Activated CD4-positive, CD25-positive, alpha-beta regulatory T cell treated with anti-CD3 and anti-CD28 coated beads, Interleukin-2, amount 50 U/mL, for 72 hours (primary cell): ENCODE data around the gene SLC5A7.

Experiments
- DNase-seq: peaks from one replicate; pipeline ENCODE4 v3.0.0; 2021

The SLC5A7 gene

DNA sequence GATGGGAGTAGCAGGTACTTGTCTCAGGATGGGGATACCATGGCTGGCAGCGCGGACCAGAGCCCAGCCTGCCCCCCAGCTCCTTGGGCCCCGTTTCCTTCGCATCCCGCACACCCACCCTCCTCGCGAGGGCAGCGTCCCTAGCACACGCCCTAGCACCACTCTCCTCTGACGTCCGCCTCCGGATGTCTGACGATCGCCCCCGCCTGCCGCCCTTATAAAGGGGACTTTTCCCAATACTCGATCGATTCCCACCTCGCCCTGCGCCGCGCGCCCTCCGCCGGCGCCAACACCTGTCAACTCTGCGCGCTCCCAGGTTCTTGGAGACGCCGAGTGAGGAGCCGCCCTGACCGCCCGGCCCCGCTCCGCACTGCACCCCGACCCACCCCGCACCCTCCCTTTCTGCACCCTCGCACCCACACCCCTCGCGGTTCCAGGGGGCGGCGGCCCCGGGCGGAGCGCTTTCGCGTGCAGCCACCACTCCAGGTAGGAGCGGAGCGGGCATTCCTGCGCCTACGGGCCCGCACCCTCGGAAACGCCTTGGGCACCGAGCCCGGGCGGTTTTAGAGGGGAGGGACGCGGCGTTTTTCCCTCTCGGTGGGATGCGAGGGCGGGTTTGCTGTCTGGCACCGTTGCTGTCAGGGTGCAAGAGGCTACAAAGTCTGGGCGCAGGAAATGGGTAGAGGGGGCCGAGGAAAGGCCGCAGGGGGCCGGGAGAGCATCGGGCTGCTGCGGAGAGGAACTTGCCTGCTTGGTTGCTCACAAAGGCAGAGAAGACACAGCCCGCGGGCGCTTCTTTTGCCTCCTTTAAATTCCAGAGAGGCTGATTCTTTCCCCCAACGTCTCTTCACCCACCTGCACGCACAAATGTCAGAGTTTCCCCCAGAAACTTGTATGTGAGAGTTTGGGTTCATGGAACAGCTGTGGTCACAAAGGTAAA lies at the start of gene SLC5A7:
Gene SLC5A7 (plus strand): TSS at position 247 of the 940 bp plus-strand sequence. CDS start 1,632 bp downstream, outside the sequence.
- DNase-seq: no peak

GRCh38 chr2:107961395-107961794 lies 24.9 kb upstream of the SLC5A7 start:
- no peak for DNase-seq

DNA sequence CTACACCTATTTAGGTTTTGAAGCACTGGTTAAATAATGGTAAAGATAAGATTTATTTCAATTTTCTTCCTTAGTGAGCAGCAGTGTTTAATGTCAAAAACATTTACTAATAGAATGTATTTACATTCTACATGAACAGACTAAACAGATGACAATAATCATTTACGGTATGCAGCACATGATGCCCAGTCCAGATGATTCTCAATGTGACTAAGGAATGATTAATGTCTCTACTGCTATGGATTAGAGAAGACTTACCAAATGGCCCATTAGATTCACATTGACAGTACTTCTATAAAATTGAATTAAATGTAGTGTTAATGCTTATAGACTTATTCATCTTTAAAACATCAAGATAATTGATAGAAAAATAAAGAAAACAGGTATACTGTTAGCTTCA lies 22.1 kb upstream of the SLC5A7 start:
- no peak for DNase-seq

GRCh38 chr2:107984707-107985106 lies 1.6 kb upstream of the SLC5A7 start:
- DNase-seq: no peak

- DNase-seq: no peak
These were observed 1.8 kb downstream of the SLC5A7 start for GRCh38 chr2:107988108-107988507.

DNA sequence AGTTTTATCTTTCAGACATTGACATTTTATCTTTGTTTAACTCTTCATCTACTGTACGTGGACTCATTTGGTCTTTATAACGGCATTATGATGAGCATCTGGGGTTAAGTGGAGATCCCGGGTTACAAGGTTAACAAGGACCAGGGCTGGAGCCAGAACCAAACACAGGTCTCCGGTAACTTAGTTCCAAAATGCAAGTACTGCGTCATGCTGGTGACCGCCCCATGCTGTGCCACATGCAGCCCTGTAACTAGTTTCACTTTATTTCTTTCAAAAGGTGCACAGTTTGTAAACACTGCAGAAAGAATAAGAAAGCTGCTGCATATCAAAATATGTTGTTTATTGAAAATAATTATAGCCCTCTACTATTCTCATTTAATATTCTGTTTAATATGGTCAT lies 3.1 kb downstream of the SLC5A7 start:
- DNase-seq: no peak

DNA sequence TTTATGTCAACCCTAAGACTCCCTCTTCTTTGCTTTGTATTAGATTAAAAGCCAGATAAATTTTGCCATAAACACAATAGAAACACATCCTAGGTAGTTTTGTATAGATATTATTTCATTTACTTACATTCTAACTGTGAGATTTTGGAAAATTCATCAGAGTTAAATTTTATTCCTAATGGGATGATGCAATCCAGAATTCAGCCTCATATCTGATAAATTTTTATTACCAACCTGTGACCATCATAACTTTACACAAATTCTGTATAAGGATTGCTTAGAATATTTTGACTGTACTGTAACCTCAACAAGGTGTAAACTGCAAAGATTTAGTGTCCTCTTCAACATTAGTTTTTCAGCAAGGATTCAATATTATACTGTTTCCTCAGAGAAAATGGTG lies 4.4 kb downstream of the SLC5A7 start:
- DNase-seq: no peak

- no peak for DNase-seq
These were observed 5.7 kb downstream of the SLC5A7 start for GRCh38 chr2:107992069-107992468.

GRCh38 chr2:107999158-107999557 lies 12.8 kb downstream of the SLC5A7 start:
- no peak for DNase-seq

GRCh38 chr2:108010912-108011591 lies 24.7 kb downstream of the SLC5A7 start:
- no peak for DNase-seq

DNA sequence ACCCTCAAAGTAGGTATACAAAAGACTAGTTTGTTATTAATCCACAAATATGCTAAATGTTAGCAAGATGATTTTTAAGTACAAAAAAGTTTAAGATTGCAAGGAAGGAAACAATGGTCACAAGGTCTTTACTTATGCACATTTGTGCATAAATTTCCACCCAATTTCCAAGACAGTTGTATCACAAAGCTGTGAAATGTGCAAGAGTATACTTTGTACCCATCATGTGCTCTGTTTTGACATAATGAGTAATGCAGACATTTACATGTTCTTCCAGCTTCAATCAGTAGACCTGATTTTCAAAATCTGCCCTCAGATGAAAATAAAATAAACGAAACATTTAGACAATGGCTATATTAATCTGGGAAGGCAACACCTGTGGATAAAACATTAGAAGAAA lies 27.0 kb downstream of the SLC5A7 start:
- DNase-seq: no peak

DNA sequence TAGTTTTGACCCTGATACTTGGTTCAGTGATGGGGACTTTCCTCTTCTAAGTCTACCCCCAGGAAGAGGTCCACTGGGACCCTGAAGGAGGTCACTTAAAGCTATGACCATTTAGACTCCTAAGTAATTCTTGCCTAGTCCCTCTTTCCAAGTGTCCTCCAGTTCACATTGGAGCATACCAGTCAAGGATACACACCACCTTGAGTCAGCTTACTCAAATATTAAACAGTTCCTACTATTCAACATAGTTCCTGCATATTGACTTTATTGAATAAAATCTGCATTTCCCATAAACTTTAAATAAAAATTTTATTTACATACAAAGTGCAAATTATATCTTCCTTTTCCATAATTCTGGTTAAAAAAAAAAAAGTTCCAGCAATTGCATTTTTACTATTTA lies 36.3 kb downstream of the SLC5A7 start:
- DNase-seq: no peak

DNA sequence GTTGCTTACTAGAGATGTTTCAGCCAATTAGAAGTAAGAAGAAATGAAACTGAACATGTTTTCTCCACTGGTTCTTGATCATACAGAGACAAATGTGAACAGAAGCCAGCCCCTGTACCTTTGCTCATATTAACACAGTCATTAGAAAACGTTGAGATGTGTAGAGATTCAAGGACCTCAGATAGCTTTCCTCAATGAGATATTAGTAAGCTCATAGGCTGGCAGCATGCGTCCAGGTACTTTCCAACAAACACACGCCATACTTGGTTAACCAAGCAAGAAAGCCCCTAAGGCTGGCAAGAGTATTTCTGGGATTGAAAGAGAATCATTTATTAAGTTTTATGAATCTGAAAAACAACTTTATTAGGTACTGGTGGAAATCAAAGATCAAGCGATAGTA lies 37.5 kb downstream of the SLC5A7 start:
- DNase-seq: no peak

DNA sequence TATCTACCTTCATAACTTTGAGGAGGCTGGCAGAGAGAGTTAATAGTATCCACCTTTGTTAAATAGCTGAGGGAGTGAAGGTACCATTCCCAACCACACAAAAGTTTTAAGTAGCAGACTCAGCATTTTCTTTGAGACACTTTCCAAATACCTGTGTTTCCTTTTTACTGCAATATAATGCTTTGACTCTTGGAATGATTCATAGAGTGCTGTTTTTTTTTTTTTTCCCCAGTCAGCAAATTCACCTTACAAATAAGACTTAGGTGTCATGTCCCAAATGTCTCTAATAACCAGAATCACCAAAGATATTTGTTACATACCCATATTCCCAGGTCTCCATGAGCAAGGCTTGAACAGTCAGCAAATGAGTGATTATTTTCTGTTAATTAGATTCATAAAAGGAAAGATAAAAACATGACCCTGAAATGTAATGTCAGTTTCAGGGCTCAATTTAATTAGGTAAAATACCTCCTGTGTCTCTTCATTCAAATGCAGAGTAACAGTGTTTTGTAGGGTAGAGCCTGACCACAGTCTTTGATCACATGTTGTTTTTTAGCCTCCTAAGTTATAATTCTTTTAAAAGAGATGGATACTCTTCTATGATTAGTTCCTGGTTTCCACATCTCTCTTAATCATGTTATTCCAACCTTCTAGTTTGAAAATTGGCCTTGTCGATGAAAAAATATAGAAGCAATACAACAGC lies 39.9 kb downstream of the SLC5A7 start:
- DNase-seq: no peak

- no peak for DNase-seq
These were observed 43.2 kb downstream of the SLC5A7 start for GRCh38 chr2:108029496-108029895.

DNA sequence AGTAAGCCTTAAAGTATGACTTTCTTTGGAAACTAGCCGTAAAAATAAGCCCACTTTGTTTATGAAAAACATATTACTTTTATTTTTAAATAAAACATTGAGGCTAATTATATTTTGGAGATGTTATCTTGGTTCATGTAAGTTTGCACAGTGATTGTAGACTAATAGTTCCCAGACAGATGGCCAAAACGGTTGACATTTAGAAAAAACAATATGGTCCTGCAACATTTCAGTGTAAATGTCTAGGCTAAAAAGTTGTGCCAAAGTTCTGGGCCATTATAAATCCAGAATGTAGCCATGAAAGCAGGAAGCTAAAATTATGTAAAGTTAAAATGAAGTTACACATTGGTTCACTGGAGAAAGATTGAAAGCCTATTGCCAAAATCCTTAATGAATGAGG lies 43.6 kb downstream of the SLC5A7 start:
- DNase-seq: no peak

DNA sequence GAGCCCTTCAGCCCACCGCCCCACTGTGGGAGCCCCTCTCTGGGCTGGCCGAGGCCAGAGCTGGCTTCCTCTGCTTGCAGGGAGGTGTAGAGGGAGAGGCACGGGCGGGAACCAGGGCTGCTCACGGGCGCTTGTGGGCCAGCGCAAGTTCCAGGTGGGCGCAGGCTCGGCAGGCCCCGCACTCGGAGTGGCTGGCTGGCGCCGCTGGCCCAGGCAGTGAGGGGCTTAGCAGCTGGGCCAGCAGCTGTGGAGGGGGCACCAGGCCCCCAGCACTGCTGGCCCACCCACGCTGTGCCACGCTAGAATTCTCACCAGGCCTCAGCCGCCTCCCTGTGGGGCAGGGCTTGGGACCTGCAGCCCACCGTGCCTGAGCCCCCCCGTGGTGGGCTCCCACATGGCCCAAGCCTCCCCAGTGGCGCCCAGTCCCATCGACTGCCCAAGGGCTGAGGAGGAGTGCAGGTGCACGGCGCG lies 45.2 kb downstream of the SLC5A7 start:
- no peak for DNase-seq

DNA sequence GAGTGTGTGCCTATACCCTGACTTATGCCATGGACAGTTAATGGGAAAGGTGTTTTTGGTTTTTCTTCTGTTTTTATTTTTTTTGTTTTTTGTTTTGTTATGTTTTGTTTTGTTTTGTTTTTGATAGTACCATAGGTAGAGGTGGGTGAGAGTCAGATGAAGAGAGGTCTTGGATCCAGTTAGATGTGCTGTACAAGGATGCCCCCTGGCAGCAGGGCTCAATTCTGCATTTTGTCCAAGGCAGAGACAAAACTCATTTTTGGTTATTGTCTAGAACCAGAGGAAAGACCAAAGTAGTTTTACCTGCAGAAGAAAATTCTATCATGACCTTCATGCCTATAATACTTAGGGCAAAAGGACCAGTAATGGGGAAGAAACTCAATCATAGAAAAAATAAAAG lies 48.5 kb downstream of the SLC5A7 start:
- DNase-seq: no peak

- DNase-seq: no peak
These were observed 62.4 kb downstream of the SLC5A7 start for GRCh38 chr2:108048752-108049151.

- no peak for DNase-seq
These were observed 72.3 kb downstream of the SLC5A7 start for GRCh38 chr2:108058576-108059137.

DNA sequence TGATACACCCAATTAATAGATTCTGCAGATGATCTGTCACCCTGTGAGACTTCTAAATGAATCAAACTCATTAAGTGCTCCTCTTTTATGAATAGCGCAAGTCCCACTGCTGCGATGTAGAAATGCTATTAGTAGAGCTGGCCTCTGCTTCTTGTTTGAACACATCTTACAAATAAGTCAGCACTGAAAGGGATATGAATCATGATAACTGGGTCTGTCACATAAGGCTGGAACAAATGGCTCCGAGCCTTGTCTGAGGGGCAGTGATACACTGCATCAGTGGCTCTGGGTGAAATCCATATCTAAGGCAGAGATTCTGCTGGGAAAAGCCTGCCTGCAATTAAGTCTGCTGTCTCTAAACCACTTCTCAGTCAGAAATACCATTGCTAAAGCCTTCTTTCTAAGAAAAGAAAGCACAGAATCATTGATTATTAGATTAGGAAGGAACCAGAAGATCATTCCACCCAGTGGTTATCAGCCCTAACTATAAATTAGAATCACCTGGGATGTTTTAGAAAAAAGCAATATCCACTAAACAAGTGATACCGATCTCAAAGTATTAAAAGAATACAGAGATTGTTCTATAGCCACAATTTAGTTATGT lies 75.2 kb downstream of the SLC5A7 start:
- no peak for DNase-seq
